WTC11 (cell line): ENCODE results near the gene NPSR1. TPM values are rescaled to one million over a fixed set of nuclear protein-coding genes. Genes with fewer than 3 reads are reported as not detected.

ENCODE experiments used
- ATAC-seq: fragments of 200-7000 bp; cut with Tn5 transposase; 2 replicates; pipeline ENCODE4 v1.10.0; 2021; ENCODE audit warnings: mild to moderate bottlenecking, moderate library complexity
- CTCF ChIA-PET: fragments of 300-600 bp; sonication (Branson Sonifier 250); formaldehyde crosslinking; loops from one replicate; lab custom pipeline; 2021; ENCODE audit warnings: antibody characterized with exemption; lab: Charles Lee
- POLR2A ChIA-PET: fragments of 350-600 bp; sonication (Branson Sonifier 250); formaldehyde crosslinking; loops from one replicate; lab custom pipeline; 2021; ENCODE audit warnings: antibody characterized with exemption; lab: Charles Lee
- DNase-seq: peaks from one replicate; pipeline ENCODE4 v3.0.0; 2021; ENCODE audit warnings: low spot score
- H3K27ac Mint-ChIP-seq: 2 replicates; pipeline ENCODE4 v1.8.0; 2021; ENCODE audit warnings: mixed read lengths
- H3K27me3 Mint-ChIP-seq: 2 replicates; pipeline ENCODE4 v1.8.0; 2021; ENCODE audit warnings: low read depth, mild to moderate bottlenecking, moderate library complexity, mixed read lengths
- H3K36me3 Mint-ChIP-seq: 2 replicates; pipeline ENCODE4 v1.8.0; 2021; ENCODE audit warnings: mixed read lengths
- H3K4me1 Mint-ChIP-seq: 2 replicates; pipeline ENCODE4 v1.8.0; 2022; ENCODE audit warnings: mixed read lengths
- H3K4me3 Mint-ChIP-seq: 2 replicates; pipeline ENCODE4 v1.8.0; 2021; ENCODE audit warnings: mild to moderate bottlenecking, moderate library complexity, mixed read lengths
- H3K9me3 Mint-ChIP-seq: 2 replicates; pipeline ENCODE4 v1.8.0; 2021; ENCODE audit warnings: mixed read lengths
- ATF6 ChIP-seq: sonication (generic); formaldehyde crosslinking; IDR thresholded peaks from 2 replicates; pipeline ENCODE4 v1.8.1; 2023; ENCODE audit warnings: mild to moderate bottlenecking, missing genetic modification reagents
- CBFB ChIP-seq: sonication (generic); formaldehyde crosslinking; IDR thresholded peaks from 2 replicates; pipeline ENCODE4 v1.8.1; 2022; ENCODE audit warnings: mild to moderate bottlenecking, low read depth, missing genetic modification reagents
- CREB1 ChIP-seq: sonication (generic); formaldehyde crosslinking; IDR thresholded peaks from 2 replicates; pipeline ENCODE4 v1.8.0; 2023; ENCODE audit warnings: mild to moderate bottlenecking, missing genetic modification reagents
- CTCF ChIP-seq: fragments of 200-600 bp; IDR thresholded peaks from 2 replicates; pipeline ENCODE4 v1.8.0; 2022; ENCODE audit warnings: antibody characterized with exemption
- EMX1 ChIP-seq: fragments of 250-450 bp; sonication (Bioruptor Pico); IDR thresholded peaks from 2 replicates; pipeline ENCODE4 v1.8.0; 2021; ENCODE audit warnings: mild to moderate bottlenecking
- ESRRA ChIP-seq: sonication (generic); formaldehyde crosslinking; IDR thresholded peaks from 2 replicates; pipeline ENCODE4 v1.8.1; 2022; ENCODE audit warnings: mild to moderate bottlenecking, missing genetic modification reagents, borderline replicate concordance
- ETV6 ChIP-seq: sonication (generic); formaldehyde crosslinking; IDR thresholded peaks from 2 replicates; pipeline ENCODE4 v1.8.1; 2022; ENCODE audit warnings: mild to moderate bottlenecking, missing genetic modification reagents
- GABPB1 ChIP-seq: sonication (generic); formaldehyde crosslinking; IDR thresholded peaks from 2 replicates; pipeline ENCODE4 v1.8.1; 2023; ENCODE audit warnings: mild to moderate bottlenecking, missing genetic modification reagents
- GTF2I ChIP-seq: fragments of 250-450 bp; sonication (Bioruptor Pico); conservative IDR thresholded peaks from 2 replicates; pipeline ENCODE4 v1.4.0; 2021; ENCODE audit warnings: mild to moderate bottlenecking
- HMGXB4 ChIP-seq: sonication (generic); formaldehyde crosslinking; IDR thresholded peaks from 2 replicates; pipeline ENCODE4 v1.8.1; 2023; ENCODE audit warnings: mild to moderate bottlenecking, moderate library complexity, missing genetic modification reagents
- IRF2 ChIP-seq: sonication (generic); formaldehyde crosslinking; IDR thresholded peaks from 2 replicates; pipeline ENCODE4 v1.8.0; 2022; ENCODE audit warnings: low read depth, missing genetic modification reagents, borderline replicate concordance
- MYBL2 ChIP-seq: sonication (generic); formaldehyde crosslinking; IDR thresholded peaks from 2 replicates; pipeline ENCODE4 v1.8.1; 2023; ENCODE audit warnings: mild to moderate bottlenecking, moderate library complexity, missing genetic modification reagents
- NFE2L1 ChIP-seq: sonication (generic); formaldehyde crosslinking; IDR thresholded peaks from 2 replicates; pipeline ENCODE4 v1.8.1; 2023; ENCODE audit warnings: missing genetic modification reagents
- NR3C1 ChIP-seq: sonication (generic); formaldehyde crosslinking; conservative IDR thresholded peaks from 2 replicates; pipeline ENCODE4 v1.8.1; 2023; ENCODE audit warnings: low read depth, mild to moderate bottlenecking, missing genetic modification reagents
- OVOL2 ChIP-seq: fragments of 250-450 bp; sonication (Bioruptor Pico); IDR thresholded peaks from 2 replicates; pipeline ENCODE4 v1.9.0; 2021; ENCODE audit warnings: mild to moderate bottlenecking, borderline replicate concordance
- RORB ChIP-seq: fragments of 250-450 bp; sonication (Bioruptor Pico); IDR thresholded peaks from 2 replicates; pipeline ENCODE4 v1.9.0; 2021; ENCODE audit warnings: mild to moderate bottlenecking
- SP1 ChIP-seq: sonication (generic); formaldehyde crosslinking; conservative IDR thresholded peaks from 2 replicates; pipeline ENCODE4 v1.8.1; 2022; ENCODE audit warnings: missing genetic modification reagents
- TEAD1 ChIP-seq: sonication (generic); formaldehyde crosslinking; IDR thresholded peaks from 2 replicates; pipeline ENCODE4 v1.8.0; 2022; ENCODE audit warnings: mild to moderate bottlenecking, missing genetic modification reagents
- USF1 ChIP-seq: sonication (generic); formaldehyde crosslinking; IDR thresholded peaks from 2 replicates; pipeline ENCODE4 v1.8.0; 2022; ENCODE audit warnings: mild to moderate bottlenecking, missing genetic modification reagents
- ZNF671 ChIP-seq: fragments of 250-450 bp; sonication (Bioruptor Pico); IDR thresholded peaks from 2 replicates; pipeline ENCODE4 v1.8.0; 2021; ENCODE audit warnings: mild to moderate bottlenecking
- total RNA-seq: library from RNA; stranded (reverse); gene quantifications from 3 replicates; pipeline ENCODE4 v1.2.3, GENCODE V29; 2021
- TF ChIP-seq, protein P1 (sequence below): fragments of 250-450 bp; sonication (Bioruptor Pico); IDR thresholded peaks from 2 replicates; pipeline ENCODE4 v1.9.0; 2021; ENCODE audit warnings: mild to moderate bottlenecking, borderline replicate concordance
- TF ChIP-seq, protein P2 (sequence below): sonication (generic); formaldehyde crosslinking; IDR thresholded peaks from 2 replicates; pipeline ENCODE4 v1.8.1; 2023; ENCODE audit warnings: mild to moderate bottlenecking, missing genetic modification reagents, moderate library complexity

NPSR1 gene
- total RNA-seq, 1 experiment from 2014 or later: not detected

- peaks cover 20% of the 10 kb centered on the region for H3K4me1 Mint-ChIP-seq
- DNase-seq (no peak), ATAC-seq (no peak)
- H3K27me3 Mint-ChIP-seq: no peaks in the 10 kb centered on the region
- ChIA-PET CTCF (no interaction called here), POLR2A (no interaction called here)
- no peak for TF ChIP-seq NR3C1 (CRISPR knock-in tag)
- TF ChIP-seq, protein P1, sequence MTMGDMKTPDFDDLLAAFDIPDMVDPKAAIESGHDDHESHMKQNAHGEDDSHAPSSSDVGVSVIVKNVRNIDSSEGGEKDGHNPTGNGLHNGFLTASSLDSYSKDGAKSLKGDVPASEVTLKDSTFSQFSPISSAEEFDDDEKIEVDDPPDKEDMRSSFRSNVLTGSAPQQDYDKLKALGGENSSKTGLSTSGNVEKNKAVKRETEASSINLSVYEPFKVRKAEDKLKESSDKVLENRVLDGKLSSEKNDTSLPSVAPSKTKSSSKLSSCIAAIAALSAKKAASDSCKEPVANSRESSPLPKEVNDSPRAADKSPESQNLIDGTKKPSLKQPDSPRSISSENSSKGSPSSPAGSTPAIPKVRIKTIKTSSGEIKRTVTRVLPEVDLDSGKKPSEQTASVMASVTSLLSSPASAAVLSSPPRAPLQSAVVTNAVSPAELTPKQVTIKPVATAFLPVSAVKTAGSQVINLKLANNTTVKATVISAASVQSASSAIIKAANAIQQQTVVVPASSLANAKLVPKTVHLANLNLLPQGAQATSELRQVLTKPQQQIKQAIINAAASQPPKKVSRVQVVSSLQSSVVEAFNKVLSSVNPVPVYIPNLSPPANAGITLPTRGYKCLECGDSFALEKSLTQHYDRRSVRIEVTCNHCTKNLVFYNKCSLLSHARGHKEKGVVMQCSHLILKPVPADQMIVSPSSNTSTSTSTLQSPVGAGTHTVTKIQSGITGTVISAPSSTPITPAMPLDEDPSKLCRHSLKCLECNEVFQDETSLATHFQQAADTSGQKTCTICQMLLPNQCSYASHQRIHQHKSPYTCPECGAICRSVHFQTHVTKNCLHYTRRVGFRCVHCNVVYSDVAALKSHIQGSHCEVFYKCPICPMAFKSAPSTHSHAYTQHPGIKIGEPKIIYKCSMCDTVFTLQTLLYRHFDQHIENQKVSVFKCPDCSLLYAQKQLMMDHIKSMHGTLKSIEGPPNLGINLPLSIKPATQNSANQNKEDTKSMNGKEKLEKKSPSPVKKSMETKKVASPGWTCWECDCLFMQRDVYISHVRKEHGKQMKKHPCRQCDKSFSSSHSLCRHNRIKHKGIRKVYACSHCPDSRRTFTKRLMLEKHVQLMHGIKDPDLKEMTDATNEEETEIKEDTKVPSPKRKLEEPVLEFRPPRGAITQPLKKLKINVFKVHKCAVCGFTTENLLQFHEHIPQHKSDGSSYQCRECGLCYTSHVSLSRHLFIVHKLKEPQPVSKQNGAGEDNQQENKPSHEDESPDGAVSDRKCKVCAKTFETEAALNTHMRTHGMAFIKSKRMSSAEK (CRISPR knock-in tag): no peak
- TF ChIP-seq SP1 (CRISPR knock-in tag): no peak
- no peak for TF ChIP-seq TEAD1 (CRISPR knock-in tag)
- TF ChIP-seq RORB: no peak
- TF ChIP-seq, protein P2, sequence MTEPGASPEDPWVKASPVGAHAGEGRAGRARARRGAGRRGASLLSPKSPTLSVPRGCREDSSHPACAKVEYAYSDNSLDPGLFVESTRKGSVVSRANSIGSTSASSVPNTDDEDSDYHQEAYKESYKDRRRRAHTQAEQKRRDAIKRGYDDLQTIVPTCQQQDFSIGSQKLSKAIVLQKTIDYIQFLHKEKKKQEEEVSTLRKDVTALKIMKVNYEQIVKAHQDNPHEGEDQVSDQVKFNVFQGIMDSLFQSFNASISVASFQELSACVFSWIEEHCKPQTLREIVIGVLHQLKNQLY (CRISPR knock-in tag): no peak
- no peak for TF ChIP-seq OVOL2 (CRISPR knock-in tag)
- no peak for TF ChIP-seq MYBL2
- no peak for TF ChIP-seq ZNF671
- no peak for TF ChIP-seq CTCF
- TF ChIP-seq ESRRA: no peak
- no peak for TF ChIP-seq HMGXB4 (CRISPR knock-in tag)
- TF ChIP-seq ETV6 (CRISPR knock-in tag): no peak
- no peak for TF ChIP-seq GTF2I (CRISPR knock-in tag)
- TF ChIP-seq CBFB (CRISPR knock-in tag): no peak
- H3K4me3 Mint-ChIP-seq: no peak overlapping the region
- no peaks in the 10 kb centered on the region for H3K36me3 Mint-ChIP-seq
- no peak overlapping the region for H3K27ac Mint-ChIP-seq
- peaks cover 7% of the 10 kb centered on the region for H3K9me3 Mint-ChIP-seq
These were observed 94.9 kb downstream of the NPSR1 start for GRCh38 chr7:34752929-34753328.

DNA sequence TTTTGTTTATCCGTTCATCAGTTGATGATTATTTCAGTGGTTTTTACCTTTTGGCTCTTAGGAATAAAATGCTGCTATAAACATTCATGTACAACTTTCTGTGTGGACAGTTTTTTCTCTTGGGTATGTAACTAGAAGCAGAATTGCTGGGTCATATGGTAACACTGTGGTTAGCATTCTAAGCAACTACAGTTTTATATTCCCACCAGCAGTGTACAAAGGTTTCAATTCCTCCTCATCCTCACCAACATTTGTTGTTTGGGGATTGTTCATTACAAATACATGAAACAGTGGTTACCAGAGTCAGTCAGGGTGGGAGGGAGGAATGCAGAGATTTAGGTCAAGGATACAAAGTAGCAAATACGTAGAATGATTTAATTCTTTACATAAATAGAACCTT, 97.0 kb downstream of the NPSR1 start:
- ATAC-seq (no peak), DNase-seq (no peak)
- Mint-ChIP-seq H3K36me3 (no peaks in the 10 kb centered on the region), H3K4me1 (peaks cover 13% of the 10 kb centered on the region), H3K4me3 (no peak overlapping the region), H3K9me3 (peaks cover 7% of the 10 kb centered on the region), H3K27me3 (no peaks in the 10 kb centered on the region), H3K27ac (no peak overlapping the region)
- ChIA-PET POLR2A (no interaction called here), CTCF (interaction anchor here (1.0 kb wide), 1 partner anchor 434 kb away, joined by 3 read pairs; no protein-coding TSS in a partner anchor)
- no peak for TF ChIP-seq EMX1
- TF ChIP-seq ESRRA: no peak
- TF ChIP-seq USF1 (CRISPR knock-in tag): no peak
- TF ChIP-seq ATF6: no peak
- no peak for TF ChIP-seq GABPB1 (CRISPR knock-in tag)
- no peak for TF ChIP-seq CREB1 (CRISPR knock-in tag)
- TF ChIP-seq NFE2L1 (CRISPR knock-in tag): no peak
- no peak for TF ChIP-seq IRF2
- TF ChIP-seq, protein P1 (CRISPR knock-in tag): no peak
